Thyroid gland (tissue), 4 donors: ENCODE results near the gene TBC1D24. TPM values are rescaled to one million over a fixed set of nuclear protein-coding genes. Genes with fewer than 3 reads are reported as not detected.

Experiments
- DNase-seq, 2 donors: peaks; one replicate each; pipeline ENCODE4 v3.0.0-alpha.2; 2019
- H3K27ac ChIP-seq, 3 donors: fragments of 200-600 bp; sonication (generic); 1 replicate in 2 of 3; 2 replicates in 1 of 3; pipeline ENCODE4 v1.5.1; 2016 to 2019; ENCODE audit warnings: mild to moderate bottlenecking in 1 of 3, moderate library complexity in 1 of 3
- H3K27me3 ChIP-seq: fragments of 200-600 bp; sonication (generic); one replicate; pipeline ENCODE4 v1.5.1; 2019
- H3K36me3 ChIP-seq, 2 donors: fragments of 200-600 bp; sonication (generic); one replicate each; pipeline ENCODE4 v1.5.1; 2016 to 2019
- H3K4me1 ChIP-seq, 2 donors: fragments of 200-600 bp; sonication (generic); one replicate each; pipeline ENCODE4 v1.5.1; 2017 to 2019
- H3K4me3 ChIP-seq, 3 donors: fragments of 200-600 bp; sonication (generic); replicated peaks in 1 of 3; 1 replicate in 2 of 3; 2 replicates in 1 of 3; pipeline ENCODE4 v1.5.1; 2016; ENCODE audit warnings: mild to moderate bottlenecking in 1 of 3
- H3K9me3 ChIP-seq: fragments of 200-600 bp; sonication (generic); one replicate; pipeline ENCODE4 v1.5.1; 2017
- CTCF ChIP-seq, 6 experiments: fragments of 200-600 bp in 3 of 6; fragments of 450-650 bp in 3 of 6; sonication (generic) in 3 of 6; IDR thresholded peaks; one replicate each; pipeline ENCODE4 v1.5.1; 2016 to 2019; ENCODE audit warnings: antibody characterized with exemption in 6 of 6, mild to moderate bottlenecking in 2 of 6, inconsistent platforms in 1 of 6, moderate library complexity in 1 of 6
- POLR2A ChIP-seq, 2 donors: fragments of 450-650 bp; IDR thresholded peaks; one replicate each; pipeline ENCODE4 v1.6.1; 2017; ENCODE audit warnings: antibody characterized with exemption in 2 of 2, mild to moderate bottlenecking in 2 of 2, moderate library complexity in 1 of 2
- WGBS, 2 donors: methylation state at CpG; one replicate each; pipeline ENCODE4 v1.1.5; 2017; 5-methylcytosine and 5-hydroxymethylcytosine counted together
- intact Hi-C: fragments of 100-400 bp; cut with DNase I; formaldehyde crosslinking; loops from one replicate; pipeline ENCODE4 v1.15.1; 2023
- total RNA-seq, 4 donors: library from RNA; depleted of rRNA; stranded (reverse); fragments of >200 nt; gene quantifications; one replicate each; pipeline ENCODE4 v1.2.3, GENCODE V29; 2016

The TBC1D24 gene
- total RNA-seq, 4 donors from 2014 or later: 15.9 to 32.3 (median 21.8) TPM

- Histone ChIP-seq H3K27me3 (no peaks in the 10 kb centered on the region), H3K9me3 (no peaks in the 10 kb centered on the region), H3K4me3 (no peak overlapping the region), H3K27ac (peak overlapping the region in 1 of 3 donors; percentile 71), H3K36me3 (no peaks in the 10 kb centered on the region), H3K4me1 (peaks cover 42 to 73% of the 10 kb centered on the region in 2 donors)
- 86 to 87% methylated on average over 26 to 33 of the region's 33 CpGs for WGBS, 2 donors
- DNase-seq: no peak
- intact Hi-C loops: no loop called here
- TF ChIP-seq POLR2A (IDR thresholded peaks at IDR 0.05) (no peak), CTCF (IDR thresholded peaks at IDR 0.05) (no peak)
Measured at GRCh38 chr16:2485811-2486507, 11.0 kb downstream of the TBC1D24 start.

GRCh38 chr16:2486645-2487516 is 12.0 kb downstream of the TBC1D24 start:
- no peaks in the 10 kb centered on the region for H3K27me3 ChIP-seq
- peaks cover 43 to 71% of the 10 kb centered on the region in 2 donors for H3K4me1 ChIP-seq
- TF ChIP-seq CTCF (IDR thresholded peaks at IDR 0.05) (peak in 4 of 6 experiments; percentile 55 to 76 (median 65)), POLR2A (IDR thresholded peaks at IDR 0.05) (peak in 1 of 2 donors; percentile 16)
- no peaks in the 10 kb centered on the region for H3K36me3 ChIP-seq
- peak overlapping the region; percentile 29 to 71 (median 50) for H3K27ac ChIP-seq
- WGBS, 2 donors: 55 to 58% methylated on average over 27 to 29 of the region's 29 CpGs
- H3K4me3 ChIP-seq: no peak overlapping the region
- intact Hi-C loops: no loop called here
- H3K9me3 ChIP-seq: no peaks in the 10 kb centered on the region
- peak; percentile 91 to 93 for DNase-seq

- H3K9me3 ChIP-seq: no peaks in the 10 kb centered on the region
- peak overlapping the region; percentile 29 to 71 (median 50) for H3K27ac ChIP-seq
- intact Hi-C loops: no loop called here
- H3K4me1 ChIP-seq: peaks cover 43 to 71% of the 10 kb centered on the region in 2 donors
- DNase-seq: no peak
- no peaks in the 10 kb centered on the region for H3K27me3 ChIP-seq
- H3K36me3 ChIP-seq: no peaks in the 10 kb centered on the region
- H3K4me3 ChIP-seq: no peak overlapping the region
- no peak for TF ChIP-seq CTCF (IDR thresholded peaks at IDR 0.05)
- TF ChIP-seq POLR2A (IDR thresholded peaks at IDR 0.05): no peak
- 62 to 75% methylated on average over 5 to 8 of the region's 8 CpGs for WGBS, 2 donors
Measured at GRCh38 chr16:2487517-2487842, 12.6 kb downstream of the TBC1D24 start.

GRCh38 chr16:2487903-2488531 is 13.1 kb downstream of the TBC1D24 start:
- Histone ChIP-seq H3K27ac (peak overlapping the region in 1 of 3 donors; percentile 71), H3K4me3 (no peak overlapping the region), H3K27me3 (no peaks in the 10 kb centered on the region), H3K4me1 (peaks cover 38 to 70% of the 10 kb centered on the region in 2 donors), H3K36me3 (no peaks in the 10 kb centered on the region), H3K9me3 (no peaks in the 10 kb centered on the region)
- WGBS, 2 donors: 89% methylated on average over 9 to 12 of the region's 15 CpGs
- no peak for TF ChIP-seq CTCF (IDR thresholded peaks at IDR 0.05)
- TF ChIP-seq POLR2A (IDR thresholded peaks at IDR 0.05): no peak
- intact Hi-C loops: no loop called here
- no peak for DNase-seq
